Measurements from ENCODE around the gene CAPN1.
"Not testable (repeated sequence)": the region's sequence is repeated elsewhere in the genome, so short reads cannot be mapped to it uniquely, and the experiment has no call there.

The CAPN1 gene

DNA sequence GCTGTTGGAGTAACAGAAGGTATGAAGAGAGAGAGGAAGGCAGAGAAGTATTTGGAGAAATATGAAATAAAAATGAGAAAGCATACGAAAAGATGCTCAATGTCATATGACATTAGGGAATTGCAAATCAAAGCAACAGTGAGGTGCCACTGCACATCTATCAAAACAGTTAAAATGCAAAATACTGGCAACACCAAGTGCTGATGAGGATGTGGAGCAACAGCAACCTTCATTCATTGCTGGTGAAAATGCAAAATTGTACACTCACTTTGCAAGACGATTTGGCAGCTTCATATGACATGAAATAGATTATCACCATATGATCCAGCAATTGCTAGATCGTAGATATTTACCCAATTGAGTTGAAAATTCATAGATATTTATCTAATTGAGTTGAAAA is 21.1 kb upstream of the CAPN1 start:
- DNase-seq (ENCODE audit: low spot score) = no peak

DNA sequence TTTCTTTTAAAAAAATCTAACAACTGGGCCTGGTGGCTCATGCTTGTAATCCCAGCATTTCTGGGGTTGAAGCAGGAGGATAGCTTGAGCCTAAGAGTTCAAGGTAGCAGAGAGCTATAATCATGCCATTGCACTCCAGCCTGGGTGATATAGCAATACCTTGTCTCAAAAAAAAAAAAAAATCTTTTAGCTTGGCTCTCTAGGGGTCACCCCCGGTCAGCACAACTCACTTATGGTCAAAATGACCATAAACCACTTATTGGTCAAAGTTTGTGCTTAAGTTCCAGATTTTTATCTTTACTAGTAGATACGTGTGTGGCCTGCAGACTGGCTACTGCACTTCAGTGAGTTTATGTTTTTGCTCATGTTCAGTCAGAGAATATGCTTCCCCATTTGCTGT is 18.0 kb upstream of the CAPN1 start:
- no peak for DNase-seq (ENCODE audit: low spot score)

DNA sequence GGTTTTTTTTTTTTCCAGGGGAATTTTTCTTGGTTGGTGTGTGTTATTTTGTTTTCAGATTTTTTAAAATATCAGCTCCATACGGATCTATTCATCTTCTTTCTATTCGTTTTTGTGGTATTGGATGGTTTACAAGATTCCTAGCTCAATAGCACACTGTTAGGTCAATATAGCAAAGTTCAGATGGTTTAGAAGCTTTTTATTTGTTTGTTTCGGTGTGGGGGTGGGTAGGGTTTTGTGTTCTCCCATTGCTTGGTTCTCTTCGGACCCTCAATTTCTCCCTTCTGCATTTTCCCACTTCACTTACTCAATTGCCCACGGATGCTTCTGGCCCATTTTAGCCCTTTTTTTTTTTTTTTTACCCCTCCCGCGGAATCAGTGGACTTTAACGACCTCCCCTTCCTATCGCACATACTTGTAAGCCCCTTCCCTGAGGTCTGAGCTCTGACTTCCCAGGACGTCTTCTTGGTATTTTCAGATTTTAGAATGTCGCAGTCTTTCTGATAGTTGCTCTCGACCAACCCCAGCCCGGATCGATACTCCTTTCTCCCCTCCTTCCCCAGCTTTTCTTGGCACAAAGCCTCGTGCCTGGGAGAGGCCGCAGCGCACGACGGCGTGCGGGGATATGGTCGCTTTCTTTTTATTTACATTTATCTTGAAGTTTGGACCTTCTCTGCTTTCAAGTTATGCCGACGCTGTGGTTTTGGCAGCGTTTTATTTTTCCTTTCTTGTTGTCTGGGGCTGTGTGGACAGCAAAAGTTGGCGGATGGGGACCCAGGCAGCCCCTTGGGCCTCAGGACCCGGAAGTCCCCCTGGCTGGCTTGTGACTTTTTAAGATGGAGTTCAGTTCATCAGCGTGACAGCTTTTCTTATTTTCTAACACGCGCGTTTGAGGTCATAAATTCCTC is 16.1 kb upstream of the CAPN1 start:
- DNase-seq (ENCODE audit: low spot score) = no peak

DNA sequence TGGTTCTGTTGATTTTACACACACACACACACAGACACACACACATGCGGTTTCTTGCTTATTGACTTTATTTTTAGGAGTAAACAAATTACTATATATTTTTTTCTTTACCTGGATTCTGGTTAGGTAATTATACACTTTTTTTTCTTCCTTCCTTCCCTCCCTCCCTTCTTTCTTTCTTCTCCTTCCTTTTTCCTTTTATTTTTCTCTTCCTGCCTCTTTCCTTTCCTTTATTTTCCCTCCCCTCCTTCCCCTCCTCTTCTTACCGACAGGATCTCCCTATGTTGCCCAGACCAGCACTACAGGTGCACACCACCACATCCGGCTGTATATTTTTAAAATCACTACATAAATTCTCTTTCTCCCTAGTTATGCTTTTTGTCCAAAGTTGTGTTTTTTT is 14.8 kb upstream of the CAPN1 start:
- no peak for DNase-seq (ENCODE audit: low spot score)

DNA sequence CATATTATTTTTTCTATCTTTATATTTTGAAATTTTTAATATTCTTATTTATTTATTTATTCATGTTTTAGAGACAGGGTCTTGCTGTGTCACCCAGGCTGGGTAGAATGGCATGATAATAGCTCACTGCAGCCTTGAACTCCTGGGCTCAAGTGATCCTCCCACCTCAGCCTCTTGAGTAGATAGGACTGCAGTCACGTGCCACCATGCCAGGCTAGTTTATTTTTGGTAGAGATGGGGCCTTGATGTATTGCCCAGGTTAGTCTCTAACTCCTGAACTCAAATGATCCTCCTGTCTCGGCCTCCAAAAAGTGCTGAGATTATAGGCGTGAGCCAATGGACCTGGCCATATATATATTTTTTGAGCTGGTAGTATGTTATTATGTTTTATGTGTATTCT is 14.1 kb upstream of the CAPN1 start:
- no peak for DNase-seq (ENCODE audit: low spot score)

DNA sequence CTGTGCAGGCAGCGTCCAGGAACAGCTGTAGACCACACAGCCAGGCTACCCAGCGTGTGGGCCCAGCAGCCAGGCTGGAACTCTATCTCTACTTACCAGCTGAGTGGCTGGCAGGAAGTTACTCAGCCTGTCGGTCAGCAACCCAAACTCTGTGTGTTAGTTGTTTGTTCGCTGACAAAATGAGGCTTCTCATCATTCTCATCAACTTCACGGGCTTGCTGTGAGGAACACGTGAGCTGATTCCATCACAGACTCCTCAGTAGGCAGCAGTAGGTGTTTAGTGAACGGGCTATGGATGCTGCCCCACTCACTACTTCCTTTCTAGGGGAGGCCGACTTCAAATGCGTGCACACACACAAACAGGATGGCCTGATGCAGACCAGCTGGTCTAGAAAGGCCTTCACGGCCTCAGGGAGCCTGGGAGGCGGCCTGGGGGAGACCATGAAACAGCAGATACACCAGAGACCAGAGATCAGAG is 12.5 kb upstream of the CAPN1 start:
- DNase-seq (ENCODE audit: low spot score) = peak; percentile 66

DNA sequence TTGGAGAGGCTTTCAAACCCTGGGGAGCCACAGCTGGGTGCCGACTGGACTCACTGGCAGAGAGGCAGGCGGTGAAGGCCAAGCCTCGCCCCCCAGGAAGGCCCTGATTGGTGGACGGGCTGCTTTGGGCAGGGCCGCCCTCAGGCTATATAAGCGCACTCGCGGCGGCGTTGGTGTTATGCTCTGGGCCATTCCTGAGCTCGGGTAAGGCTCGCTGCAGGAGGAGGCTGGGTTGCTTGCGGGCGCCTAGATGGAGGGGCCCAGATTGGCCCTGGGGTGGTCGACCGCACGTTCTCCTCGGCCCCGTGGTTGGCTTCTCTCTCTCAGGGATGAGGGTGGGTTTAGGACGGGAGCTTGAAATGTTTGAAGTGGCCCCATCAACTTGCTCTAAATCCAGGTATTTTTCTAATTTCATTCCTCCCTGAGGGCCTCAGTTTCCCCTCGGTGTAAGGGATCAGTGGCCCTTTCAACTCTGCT is 11.6 kb upstream of the CAPN1 start, which contains the start of gene SPDYC:
TSS of gene SPDYC (plus strand) at position 176 of the 477 bp plus-strand sequence. CDS start 1,125 bp downstream, outside the sequence.
- no peak for DNase-seq (ENCODE audit: low spot score)

DNA sequence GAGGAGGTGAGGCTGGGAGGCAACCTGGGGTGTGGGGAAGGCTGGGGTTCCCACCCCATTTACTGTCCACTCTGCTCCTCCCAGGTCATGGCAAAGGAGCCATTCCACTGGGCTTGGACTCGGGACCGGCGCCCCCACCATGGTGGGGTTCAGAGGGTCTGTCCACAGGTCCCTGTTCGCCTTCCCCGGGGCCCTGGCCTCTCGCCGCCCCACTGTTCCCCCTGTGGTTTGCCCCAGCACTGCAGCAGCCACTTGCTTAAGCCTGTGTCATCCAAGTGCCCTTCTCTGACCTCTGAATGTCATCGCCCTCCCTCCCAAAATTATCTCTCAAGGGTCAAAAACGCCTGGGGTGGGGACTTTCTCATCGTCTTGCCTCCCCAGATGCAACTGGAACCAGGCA is 9.1 kb upstream of the CAPN1 start:
- DNase-seq (ENCODE audit: low spot score) = no peak

DNA sequence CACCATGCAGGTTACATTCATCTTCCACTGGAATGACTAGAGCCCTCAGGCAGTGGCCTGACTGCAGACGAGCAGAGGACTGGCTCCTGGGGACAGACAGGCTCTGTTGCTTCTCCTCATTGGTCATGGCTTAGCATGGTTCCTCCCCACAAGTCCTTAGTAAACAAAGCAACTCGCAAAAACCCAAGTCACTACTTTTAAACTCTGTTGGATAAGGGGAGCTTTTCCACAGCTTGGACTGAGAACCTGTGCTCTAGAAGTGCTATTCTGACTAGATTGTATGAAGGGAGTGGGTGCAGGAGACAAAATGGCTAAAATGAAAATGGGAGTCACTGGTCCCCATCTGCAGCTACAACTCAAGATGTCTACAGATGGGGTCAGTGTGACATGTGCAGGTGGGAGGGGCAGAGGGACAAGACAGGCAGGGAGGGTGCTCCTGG is 7.1 kb upstream of the CAPN1 start:
- DNase-seq (ENCODE audit: low spot score) = not testable (repeated sequence)

DNA sequence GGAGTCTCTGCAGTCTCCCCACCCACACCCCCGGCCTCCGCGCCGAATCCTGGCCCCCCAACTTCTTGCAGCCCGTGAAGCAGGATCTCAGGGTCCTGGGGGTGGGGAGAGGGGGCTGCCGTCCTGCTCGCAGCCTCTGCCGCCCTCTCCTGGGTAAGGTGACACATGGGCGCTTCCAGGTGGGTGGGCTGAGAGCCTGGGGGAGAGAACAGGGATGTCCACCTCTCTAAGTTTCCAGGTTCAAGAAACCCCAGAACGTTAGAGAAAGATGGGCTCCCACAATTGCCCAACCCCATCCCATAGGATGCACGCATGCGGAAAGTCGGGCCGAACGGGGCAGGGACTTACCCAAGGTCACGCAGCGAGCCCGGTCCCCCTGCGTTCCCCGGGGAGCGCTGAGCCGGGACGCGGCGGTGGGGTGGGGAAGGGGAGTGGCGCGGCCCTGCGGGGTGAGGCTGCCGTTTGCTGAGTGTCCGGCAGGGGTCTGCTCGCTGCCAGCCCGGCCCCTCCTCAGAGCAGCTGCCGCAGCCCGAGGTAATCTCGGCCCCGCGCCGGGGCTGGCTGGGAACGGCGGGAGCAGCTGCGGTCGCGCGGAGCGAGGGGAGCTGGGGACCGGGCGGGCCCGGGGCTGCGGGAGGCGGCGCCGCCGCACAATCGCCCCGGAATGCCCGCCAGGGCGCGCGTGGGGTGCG is 705 bp upstream of the CAPN1 start:
- no peak for DNase-seq (ENCODE audit: low spot score)

DNA sequence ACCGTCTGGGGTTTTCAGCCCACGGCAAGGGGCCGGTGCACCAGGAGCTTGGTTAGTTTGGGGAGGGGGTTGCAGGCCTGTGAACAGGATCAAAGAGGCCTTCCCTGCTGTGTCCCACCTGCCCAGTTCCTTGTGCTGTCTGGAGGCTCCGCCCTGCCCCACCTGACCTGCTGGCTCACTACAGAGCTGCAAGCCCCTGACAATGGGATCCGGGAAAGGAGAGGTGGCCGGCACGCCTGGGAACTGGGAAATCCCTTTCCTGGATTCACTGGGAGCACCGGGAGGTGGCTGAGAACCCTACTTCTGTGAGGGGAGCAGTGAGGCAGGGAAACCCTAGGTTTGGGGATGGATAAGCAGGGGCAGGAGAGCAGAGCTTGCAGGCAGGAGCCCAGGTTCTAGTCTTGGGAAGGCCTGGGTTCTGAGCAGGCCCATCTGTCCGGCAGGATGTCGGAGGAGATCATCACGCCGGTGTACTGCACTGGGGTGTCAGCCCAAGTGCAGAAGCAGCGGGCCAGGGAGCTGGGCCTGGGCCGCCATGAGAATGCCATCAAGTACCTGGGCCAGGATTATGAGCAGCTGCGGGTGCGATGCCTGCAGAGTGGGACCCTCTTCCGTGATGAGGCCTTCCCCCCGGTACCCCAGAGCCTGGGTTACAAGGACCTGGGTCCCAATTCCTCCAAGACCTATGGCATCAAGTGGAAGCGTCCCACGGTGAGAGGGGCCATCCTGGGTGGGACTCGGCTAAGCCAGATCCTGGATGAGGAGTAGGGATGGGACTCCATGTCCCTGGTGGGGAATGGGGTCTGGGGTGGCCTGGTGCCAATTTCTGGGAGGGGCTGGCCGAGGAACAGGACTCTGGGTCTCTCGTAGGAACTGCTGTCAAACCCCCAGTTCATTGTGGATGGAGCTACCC is 786 bp downstream of the CAPN1 start:
- no peak for DNase-seq (ENCODE audit: low spot score)

DNA sequence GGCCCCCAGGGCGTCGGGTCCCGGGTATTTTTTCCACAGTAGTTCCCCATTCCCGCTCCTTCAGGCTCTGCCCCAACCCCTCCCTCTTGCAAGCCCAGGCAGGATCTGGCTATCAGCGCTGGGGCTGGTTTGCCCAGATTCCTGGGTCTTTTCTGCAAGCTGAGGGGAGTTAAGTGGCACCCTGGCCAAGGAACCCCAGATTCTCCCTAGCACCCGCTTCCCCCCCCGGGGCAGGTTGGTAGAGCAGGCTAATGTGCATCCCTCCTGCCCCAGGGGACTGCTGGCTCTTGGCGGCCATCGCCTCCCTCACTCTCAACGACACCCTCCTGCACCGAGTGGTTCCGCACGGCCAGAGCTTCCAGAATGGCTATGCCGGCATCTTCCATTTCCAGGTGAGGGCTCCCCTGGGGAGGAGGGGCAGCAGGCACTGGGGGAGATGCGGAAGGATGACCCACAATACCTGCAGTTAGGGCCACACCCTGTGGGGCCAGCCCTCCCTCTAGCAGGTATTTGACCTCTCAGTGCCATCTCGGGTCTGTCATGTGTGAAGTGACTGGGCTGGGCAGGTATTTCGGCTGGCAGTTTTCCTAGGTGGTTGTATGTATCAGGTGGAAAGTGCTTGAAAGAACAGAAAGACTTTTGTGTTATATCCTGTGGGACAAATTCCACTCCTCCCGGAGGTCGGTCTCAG is 1.6 kb downstream of the CAPN1 start:
- no peak for DNase-seq (ENCODE audit: low spot score)

DNA sequence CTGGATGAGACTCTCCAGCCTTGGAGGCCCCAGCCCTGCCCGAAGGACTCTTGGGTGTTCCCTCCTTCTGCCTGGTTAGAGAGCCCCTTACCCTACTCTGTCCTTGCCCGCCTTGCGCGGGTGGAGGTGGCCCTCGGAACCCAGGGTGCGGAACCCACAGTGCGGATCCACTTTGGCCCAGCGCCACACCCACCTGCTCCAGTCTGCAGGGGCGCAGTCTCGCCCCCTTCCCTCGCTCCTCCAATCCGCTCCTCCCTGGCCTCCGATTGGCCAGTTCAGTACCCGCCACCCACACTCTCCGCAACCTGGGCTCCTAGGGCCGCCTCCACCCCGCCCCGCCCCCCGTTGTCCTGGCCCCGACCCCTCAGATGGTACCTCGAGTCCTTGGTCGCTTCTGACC is 2.4 kb downstream of the CAPN1 start:
- DNase-seq (ENCODE audit: low spot score) = no peak

DNA sequence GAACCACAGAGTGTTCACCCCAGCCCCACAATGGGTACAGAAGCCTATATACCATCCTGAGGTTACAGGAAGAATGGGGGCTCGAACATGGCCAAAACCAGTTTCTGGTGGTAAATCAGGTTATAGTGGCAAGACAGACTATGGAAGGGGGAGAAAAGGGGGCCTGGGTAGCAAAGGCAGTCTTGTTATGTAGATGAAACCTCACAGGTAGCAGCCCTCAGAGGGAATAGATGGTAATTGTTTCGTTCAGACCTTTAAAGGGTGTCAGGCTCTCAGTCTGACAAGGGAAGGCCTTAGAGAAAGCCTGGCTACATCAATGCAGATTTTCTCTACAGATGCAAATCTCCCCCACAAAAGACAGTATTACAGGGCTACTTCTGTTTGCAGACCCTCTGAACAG is 3.4 kb downstream of the CAPN1 start:
- DNase-seq (ENCODE audit: low spot score) = no peak

DNA sequence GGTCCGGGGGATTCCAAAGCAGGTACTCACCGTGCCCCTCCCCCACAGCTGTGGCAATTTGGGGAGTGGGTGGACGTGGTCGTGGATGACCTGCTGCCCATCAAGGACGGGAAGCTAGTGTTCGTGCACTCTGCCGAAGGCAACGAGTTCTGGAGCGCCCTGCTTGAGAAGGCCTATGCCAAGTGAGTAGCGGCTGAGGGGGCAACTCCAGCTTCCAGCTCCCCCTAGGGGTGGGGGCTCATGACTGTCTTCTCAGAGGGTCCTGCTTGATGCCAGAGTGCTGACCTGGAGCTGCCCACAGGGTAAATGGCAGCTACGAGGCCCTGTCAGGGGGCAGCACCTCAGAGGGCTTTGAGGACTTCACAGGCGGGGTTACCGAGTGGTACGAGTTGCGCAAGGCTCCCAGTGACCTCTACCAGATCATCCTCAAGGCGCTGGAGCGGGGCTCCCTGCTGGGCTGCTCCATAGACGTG is 4.2 kb downstream of the CAPN1 start:
- DNase-seq (ENCODE audit: low spot score) = no peak

DNA sequence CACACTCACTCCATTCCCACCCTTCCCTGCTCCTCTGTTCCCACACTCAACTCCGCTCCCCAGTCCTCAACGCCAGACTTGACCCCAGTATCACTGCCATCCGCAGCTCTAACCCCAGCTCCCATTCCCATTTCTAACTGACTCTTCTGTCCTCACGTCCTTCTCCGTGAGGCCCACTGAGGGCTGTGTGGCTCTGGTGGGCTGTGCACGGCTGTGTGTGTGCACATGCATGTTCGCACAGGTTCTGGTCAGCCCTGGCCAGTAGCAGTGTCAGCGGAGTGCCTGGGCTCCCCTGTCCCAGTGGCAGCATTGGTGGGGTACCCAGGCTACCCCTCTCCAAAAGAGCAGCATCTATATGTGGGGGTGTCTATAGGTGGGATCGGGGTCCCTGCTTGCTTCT is 5.0 kb downstream of the CAPN1 start:
- no peak for DNase-seq (ENCODE audit: low spot score)

DNA sequence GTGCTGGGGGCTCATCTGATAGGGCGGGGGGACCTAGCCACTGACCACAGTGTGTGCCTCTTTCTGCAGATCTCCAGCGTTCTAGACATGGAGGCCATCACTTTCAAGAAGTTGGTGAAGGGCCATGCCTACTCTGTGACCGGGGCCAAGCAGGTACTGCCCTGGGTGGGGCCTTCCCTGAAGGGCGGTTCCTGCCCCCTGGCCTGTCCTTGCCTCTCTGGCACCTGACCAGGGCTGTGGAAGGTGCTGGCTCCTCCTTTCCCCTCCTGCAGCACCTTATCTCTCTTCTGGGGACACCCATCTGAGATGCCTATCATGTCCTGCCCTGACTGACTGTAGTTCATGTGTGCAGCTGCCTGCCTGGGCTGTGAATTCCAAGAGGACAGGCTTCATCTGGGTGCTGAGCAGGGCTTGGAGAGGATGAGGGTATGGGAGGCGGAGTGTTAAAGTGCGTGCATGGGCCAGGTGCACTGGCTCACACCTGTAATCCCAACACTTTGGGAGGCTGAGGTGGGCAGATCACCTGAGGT is 5.5 kb downstream of the CAPN1 start:
- DNase-seq (ENCODE audit: low spot score) = no peak

DNA sequence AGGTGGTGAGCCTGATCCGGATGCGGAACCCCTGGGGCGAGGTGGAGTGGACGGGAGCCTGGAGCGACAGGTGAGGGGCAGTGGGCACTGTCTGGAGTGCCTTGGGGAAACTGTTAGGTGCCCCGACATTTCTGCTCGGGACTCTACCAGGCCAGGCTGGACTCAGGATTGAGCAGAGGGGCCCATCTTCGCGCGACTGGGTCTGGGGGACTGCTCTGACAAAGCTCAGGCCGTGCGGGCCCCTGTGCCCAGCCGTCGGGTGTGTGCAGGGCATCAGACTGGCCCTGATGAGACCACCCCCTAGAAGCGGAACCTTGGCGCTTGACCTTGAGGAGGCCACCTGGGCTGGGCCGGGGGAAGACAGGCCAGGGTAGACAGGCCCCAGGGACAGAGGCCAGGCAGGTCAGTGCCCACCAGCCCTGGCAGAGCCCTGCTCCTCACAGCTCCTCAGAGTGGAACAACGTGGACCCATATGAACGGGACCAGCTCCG is 6.3 kb downstream of the CAPN1 start:
- DNase-seq (ENCODE audit: low spot score) = no peak

DNA sequence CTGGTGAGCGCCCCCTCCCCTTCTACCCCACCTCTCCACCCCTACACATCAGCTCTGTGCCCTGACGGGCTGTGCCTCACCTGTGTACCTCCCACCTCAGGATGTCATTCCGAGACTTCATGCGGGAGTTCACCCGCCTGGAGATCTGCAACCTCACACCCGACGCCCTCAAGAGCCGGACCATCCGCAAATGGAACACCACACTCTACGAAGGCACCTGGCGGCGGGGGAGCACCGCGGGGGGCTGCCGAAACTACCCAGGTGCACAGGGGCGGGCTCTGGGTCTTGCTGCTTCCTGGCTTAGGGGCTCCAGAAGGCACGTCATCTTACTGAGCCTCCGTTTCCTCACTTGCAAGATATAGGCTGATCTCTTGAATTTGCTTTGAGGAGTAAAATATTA is 6.8 kb downstream of the CAPN1 start:
- DNase-seq (ENCODE audit: low spot score) = no peak

DNA sequence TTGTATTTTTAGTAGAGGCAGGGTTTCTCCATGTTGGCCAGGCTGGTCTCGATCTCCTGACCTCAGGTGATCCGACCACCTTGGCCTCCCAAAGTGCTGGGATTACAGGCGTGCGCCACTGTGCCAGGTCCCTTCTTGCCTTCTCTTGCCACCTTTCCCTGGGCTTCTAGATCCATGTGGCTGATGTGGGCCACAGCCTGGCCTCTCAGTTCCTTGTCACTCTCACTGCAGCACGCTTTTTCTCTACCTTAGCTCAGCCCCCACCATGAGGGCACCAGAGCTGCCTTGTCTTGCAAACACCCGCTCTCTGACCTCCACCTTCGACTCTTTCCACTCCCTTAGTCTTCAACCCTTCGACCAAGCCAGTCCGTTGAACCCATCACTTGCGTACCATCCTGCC is 7.5 kb downstream of the CAPN1 start:
- no peak for DNase-seq (ENCODE audit: low spot score)

DNA sequence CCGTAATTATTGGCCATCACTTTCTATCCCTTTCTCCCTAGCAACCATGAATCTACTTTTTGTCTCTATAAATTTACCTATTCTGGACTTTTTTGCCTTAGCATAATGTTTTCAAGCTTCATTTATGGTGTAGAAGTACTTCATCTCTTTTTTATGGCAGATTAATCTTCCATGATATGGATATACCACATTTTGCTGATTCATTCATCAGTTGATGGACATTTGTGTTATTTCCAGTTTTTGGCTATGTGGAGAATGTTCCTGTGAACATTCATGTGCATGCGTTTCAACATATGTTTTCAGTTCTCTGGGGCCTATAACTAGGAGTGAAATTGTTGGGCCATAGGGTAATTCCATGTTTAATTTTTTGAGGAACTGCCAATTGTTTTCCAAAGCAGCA is 12.8 kb downstream of the CAPN1 start:
- DNase-seq (ENCODE audit: low spot score) = no peak

Measured in kidney capillary endothelial cell (primary cell).